IPS DF 6.9 (cell line): ENCODE measurements around the gene TMEM120B.

Experiments
- DNase-seq: peaks from one replicate; pipeline ENCODE4 v3.0.0-alpha.2; 2013; ENCODE audit warnings: low read depth, low spot score
- H3K27ac ChIP-seq: one replicate; pipeline ENCODE4 v1.5.1; 2013; ENCODE audit warnings: low read length, control low read depth
- H3K27me3 ChIP-seq: 2 replicates; pipeline ENCODE4 v1.6.1; 2013; ENCODE audit warnings: mild to moderate bottlenecking, low read length; ENCODE audit not compliant: control insufficient read depth, insufficient read depth
- H3K36me3 ChIP-seq: 2 replicates; pipeline ENCODE4 v1.6.1; 2013; ENCODE audit warnings: low read length; ENCODE audit not compliant: control insufficient read depth, insufficient read depth
- H3K4me1 ChIP-seq: 2 replicates; pipeline ENCODE4 v1.6.1; 2013; ENCODE audit warnings: low read length; ENCODE audit not compliant: control insufficient read depth, insufficient read depth
- H3K4me3 ChIP-seq: 2 replicates; pipeline ENCODE4 v1.5.1; 2013; ENCODE audit warnings: mild to moderate bottlenecking, low read length
- H3K9me3 ChIP-seq: 2 replicates; pipeline ENCODE4 v1.6.1; 2013; ENCODE audit warnings: low read length, inconsistent platforms; ENCODE audit not compliant: control insufficient read depth, insufficient read depth
- WGBS: extraction: QIAGEN DNeasy Blood & Tissue Kit; methylation state at CpG from one replicate; pipeline ENCODE4 v1.1.7; 2013; ENCODE audit warnings: mixed read lengths, missing lambda C conversion rate; ENCODE audit not compliant: insufficient read length, insufficient coverage; 5-methylcytosine and 5-hydroxymethylcytosine counted together

Gene TMEM120B

DNA sequence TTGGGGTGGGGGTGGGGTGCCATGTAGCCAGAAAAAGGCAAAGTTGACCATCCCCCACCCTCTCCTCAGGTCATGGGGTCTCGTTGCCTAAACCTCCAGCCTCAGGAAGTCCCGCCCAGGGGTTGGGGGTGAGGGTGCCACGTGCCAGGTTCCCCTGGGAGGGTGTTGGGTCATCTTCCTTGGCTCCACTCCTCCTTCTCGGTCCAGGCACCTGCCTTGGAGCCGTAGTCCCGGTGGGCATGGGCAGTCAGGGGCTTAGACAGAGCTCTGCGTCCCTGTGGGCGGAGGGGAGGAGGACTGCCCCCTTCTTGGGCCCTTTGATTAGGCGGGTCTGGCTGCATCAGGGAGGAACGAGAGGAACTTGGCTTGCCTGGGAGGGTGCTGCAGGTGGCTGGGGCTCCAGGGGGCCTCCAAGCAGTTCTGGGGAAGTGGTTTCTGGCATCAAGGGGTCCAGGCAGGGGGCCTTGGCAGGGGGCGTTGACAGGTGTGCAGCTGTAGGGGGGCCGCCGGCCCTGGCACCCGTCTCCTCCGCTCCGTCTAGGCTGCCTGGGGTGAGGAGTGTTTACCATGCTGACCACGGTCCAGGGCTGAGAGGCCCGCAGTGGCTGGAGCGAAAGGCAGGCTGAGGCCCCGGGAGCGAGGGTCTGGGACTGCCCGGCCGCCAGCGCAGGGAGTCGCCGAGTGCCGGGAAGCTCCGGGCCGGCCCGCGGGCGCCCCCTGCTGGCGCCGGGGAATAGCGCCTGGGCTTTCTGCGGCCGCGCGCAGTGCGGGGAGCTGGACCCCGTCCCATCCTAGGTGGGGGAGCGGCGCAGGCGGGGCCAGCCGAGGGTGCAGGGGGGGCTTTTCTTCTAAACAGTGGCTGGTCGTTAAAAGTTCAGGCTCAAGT lies 99.1 kb downstream of the TMEM120B start:
- H3K36me3 ChIP-seq: peaks cover 6% of the 10 kb centered on the region
- DNase-seq: no peak
- WGBS: no CpG with 5 or more reads among the region's 46 CpGs
- H3K4me1 ChIP-seq: no peaks in the 10 kb centered on the region
- H3K9me3 ChIP-seq: no peaks in the 10 kb centered on the region
- no peaks in the 10 kb centered on the region for H3K27me3 ChIP-seq
- H3K4me3 ChIP-seq: peak overlapping the region; percentile 66; the same call in 1 of the 2 replicates
- H3K27ac ChIP-seq: no peak overlapping the region

DNA sequence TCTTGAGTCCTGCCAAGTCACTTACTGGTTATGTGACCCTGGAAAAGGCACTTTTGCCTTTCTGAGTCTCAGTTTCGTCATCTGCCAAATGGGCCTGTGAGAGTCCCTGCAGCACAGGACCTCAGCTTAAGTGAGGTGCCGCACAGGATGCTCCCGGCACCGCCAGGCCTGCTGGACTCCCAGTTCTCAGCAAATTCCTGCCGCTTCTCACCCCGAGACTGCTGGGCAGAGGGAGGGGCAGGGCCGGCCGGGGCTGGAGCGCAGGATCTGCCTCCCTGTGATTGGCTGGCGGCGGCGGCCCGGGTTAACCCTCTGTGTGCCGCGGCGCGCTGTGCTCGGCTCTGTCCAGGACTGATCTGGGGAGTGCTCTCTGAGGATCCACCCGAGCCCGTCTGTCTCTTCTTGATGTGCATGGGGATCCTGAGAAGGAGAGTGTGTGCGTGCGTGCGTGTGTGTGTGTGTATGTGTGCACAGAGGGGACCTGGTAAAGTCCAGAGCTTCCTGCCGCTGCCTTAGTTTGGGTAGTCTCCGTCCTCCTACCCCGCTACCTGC lies 99.8 kb downstream of the TMEM120B start:
- H3K9me3 ChIP-seq: no peaks in the 10 kb centered on the region
- H3K36me3 ChIP-seq: peaks cover 12% of the 10 kb centered on the region
- H3K4me1 ChIP-seq: no peaks in the 10 kb centered on the region
- DNase-seq: no peak
- no peak overlapping the region for H3K27ac ChIP-seq
- WGBS: no CpG with 5 or more reads among the region's 26 CpGs
- peak overlapping the region; percentile 66; the same call in 1 of the 2 replicates for H3K4me3 ChIP-seq
- no peaks in the 10 kb centered on the region for H3K27me3 ChIP-seq

GRCh38 chr12:121812921-121813896 lies 100.7 kb downstream of the TMEM120B start:
- no CpG with 5 or more reads among the region's 25 CpGs for WGBS
- Histone ChIP-seq H3K36me3 (peaks cover 16% of the 10 kb centered on the region), H3K27ac (no peak overlapping the region), H3K9me3 (no peaks in the 10 kb centered on the region), H3K4me1 (no peaks in the 10 kb centered on the region), H3K4me3 (no peak overlapping the region; the same call in 1 of the 2 replicates), H3K27me3 (no peaks in the 10 kb centered on the region)
- no peak for DNase-seq

GRCh38 chr12:121813951-121814350 lies 101.4 kb downstream of the TMEM120B start:
- no peaks in the 10 kb centered on the region for H3K9me3 ChIP-seq
- no peak overlapping the region for H3K4me3 ChIP-seq
- no peak overlapping the region for H3K27ac ChIP-seq
- H3K4me1 ChIP-seq: no peaks in the 10 kb centered on the region
- no peak for DNase-seq
- H3K27me3 ChIP-seq: no peaks in the 10 kb centered on the region
- peaks cover 16% of the 10 kb centered on the region for H3K36me3 ChIP-seq
- WGBS: no CpG with 5 or more reads among the region's 14 CpGs

GRCh38 chr12:121814429-121815119 lies 102.0 kb downstream of the TMEM120B start:
- Histone ChIP-seq H3K27me3 (no peaks in the 10 kb centered on the region), H3K4me1 (no peaks in the 10 kb centered on the region), H3K4me3 (no peak overlapping the region), H3K36me3 (peaks cover 18% of the 10 kb centered on the region), H3K27ac (no peak overlapping the region), H3K9me3 (no peaks in the 10 kb centered on the region)
- no peak for DNase-seq
- WGBS: no CpG with 5 or more reads among the region's 31 CpGs

- no peaks in the 10 kb centered on the region for H3K27me3 ChIP-seq
- no peak overlapping the region for H3K27ac ChIP-seq
- WGBS: no CpG with 5 or more reads among the region's 8 CpGs
- H3K9me3 ChIP-seq: no peaks in the 10 kb centered on the region
- no peak for DNase-seq
- no peak overlapping the region for H3K4me3 ChIP-seq
- H3K4me1 ChIP-seq: no peaks in the 10 kb centered on the region
- H3K36me3 ChIP-seq: peaks cover 24% of the 10 kb centered on the region
Observed at GRCh38 chr12:121815263-121815662, 102.7 kb downstream of the TMEM120B start.

DNA sequence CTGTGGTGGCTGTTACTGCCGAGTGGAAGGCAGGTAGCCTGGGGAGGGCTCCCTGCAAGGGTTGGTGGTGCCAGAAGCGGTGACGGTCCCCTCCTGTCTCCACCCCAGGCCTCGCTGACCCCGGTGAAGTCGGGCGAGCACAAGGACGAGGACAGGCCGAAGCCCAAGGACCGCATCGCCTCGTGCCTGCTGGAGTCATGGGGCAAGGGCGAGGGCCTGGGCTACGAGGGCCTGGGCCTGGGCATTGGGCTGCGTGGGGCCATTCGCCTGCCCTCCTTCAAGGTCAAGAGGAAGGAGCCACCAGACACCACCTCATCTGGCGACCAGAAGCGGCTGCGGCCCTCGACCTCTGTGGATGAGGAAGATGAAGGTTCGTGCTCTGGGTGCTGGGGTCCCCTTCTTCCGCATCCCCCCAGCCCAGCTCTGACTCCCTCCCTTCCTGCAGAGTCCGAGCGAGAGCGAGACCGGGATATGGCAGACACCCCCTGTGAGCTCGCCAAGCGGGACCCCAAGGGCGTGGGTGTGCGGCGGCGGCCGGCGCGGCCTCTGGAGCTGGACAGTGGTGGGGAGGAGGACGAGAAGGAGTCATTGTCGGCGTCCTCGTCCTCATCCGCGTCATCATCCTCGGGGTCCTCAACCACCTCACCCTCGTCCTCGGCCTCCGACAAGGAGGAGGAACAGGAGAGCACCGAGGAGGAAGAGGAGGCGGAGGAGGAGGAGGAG lies 104.5 kb downstream of the TMEM120B start:
- Histone ChIP-seq H3K9me3 (no peaks in the 10 kb centered on the region), H3K27me3 (no peaks in the 10 kb centered on the region), H3K36me3 (peaks cover 24% of the 10 kb centered on the region), H3K27ac (no peak overlapping the region), H3K4me1 (no peaks in the 10 kb centered on the region), H3K4me3 (no peak overlapping the region)
- DNase-seq: no peak
- no CpG with 5 or more reads among the region's 47 CpGs for WGBS

DNA sequence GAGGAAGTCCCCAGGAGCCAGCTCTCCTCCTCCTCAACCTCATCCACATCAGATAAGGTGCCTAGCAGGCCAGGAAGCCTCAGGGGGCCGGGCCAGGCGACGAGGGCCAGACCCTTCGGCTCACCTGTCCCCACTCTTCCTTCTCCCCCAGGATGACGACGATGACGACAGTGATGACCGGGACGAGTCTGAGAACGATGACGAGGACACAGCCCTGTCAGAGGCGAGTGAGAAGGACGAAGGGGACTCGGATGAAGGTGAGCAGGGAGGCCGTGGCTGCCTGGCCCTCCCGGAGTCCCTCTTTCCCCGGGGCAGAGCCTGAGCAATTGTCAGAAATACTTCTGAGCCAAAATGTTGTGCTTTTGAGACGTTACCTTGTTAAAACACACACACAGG lies 105.1 kb downstream of the TMEM120B start:
- no peaks in the 10 kb centered on the region for H3K4me1 ChIP-seq
- H3K27ac ChIP-seq: no peak overlapping the region
- WGBS: no CpG with 5 or more reads among the region's 18 CpGs
- H3K36me3 ChIP-seq: peaks cover 30% of the 10 kb centered on the region
- H3K9me3 ChIP-seq: no peaks in the 10 kb centered on the region
- DNase-seq: no peak
- no peaks in the 10 kb centered on the region for H3K27me3 ChIP-seq
- H3K4me3 ChIP-seq: no peak overlapping the region

GRCh38 chr12:121819212-121819949 lies 106.8 kb downstream of the TMEM120B start:
- DNase-seq: no peak

More at GRCh38 chr12:121819212-121819949, 106.8 kb downstream of the TMEM120B start:
- no CpG with 5 or more reads among the region's 22 CpGs for WGBS
- Histone ChIP-seq H3K9me3 (no peaks in the 10 kb centered on the region), H3K27me3 (no peaks in the 10 kb centered on the region), H3K4me3 (no peak overlapping the region), H3K27ac (no peak overlapping the region), H3K36me3 (peaks cover 34% of the 10 kb centered on the region), H3K4me1 (no peaks in the 10 kb centered on the region)
